ENCODE results near the gene PHLPP1. TPM values are rescaled to one million over a fixed set of nuclear protein-coding genes. Genes with fewer than 3 reads are reported as not detected.
A peak's percentile ranks its signal among the peaks of the same experiment; 100 is the strongest.
"Not testable (repeated sequence)": the region's sequence is repeated elsewhere in the genome, so short reads cannot be mapped to it uniquely, and the experiment has no call there.

PHLPP1 gene
- total RNA-seq, 2 donors from 2014 or later, result 6.3 to 7.9 TPM

DNA sequence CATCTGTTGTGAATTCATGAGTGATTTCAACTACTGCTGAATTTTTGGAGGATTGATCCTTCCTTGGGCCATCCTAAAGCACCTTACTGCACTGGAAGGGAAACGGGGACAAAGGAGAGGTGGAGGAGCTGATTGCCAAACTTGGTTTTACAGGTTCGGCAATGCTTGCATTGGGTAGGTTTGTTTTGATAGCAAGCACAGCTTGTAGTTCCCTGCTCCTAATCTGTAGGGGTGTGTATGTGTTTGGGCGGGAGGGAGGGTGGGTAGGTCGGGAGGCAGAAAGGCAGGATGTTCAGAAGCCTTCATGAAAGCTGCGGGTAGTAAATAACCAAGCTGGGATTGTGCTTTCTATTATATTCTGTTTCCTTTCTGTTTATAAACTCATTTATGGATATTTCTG lies 24.6 kb downstream of the PHLPP1 start:
- H3K9me3 Mint-ChIP-seq, result peaks cover 0 to 2% of the 10 kb centered on the region in 2 donors
- H3K36me3 Mint-ChIP-seq (ENCODE audit: insufficient read depth in 2 of 2), result peaks cover 0 to 3% of the 10 kb centered on the region in 2 donors
- no peak overlapping the region for H3K27ac Mint-ChIP-seq
- no peaks in the 10 kb centered on the region for H3K27me3 Mint-ChIP-seq (ENCODE audit: low read depth)
- peaks cover 22% of the 10 kb centered on the region for H3K4me1 Mint-ChIP-seq (ENCODE audit: low read depth)
- H3K4me3 Mint-ChIP-seq, result no peak overlapping the region
- ATAC-seq (replicated peaks in 1 of 2) (no peak), DNase-seq (no peak)

DNA sequence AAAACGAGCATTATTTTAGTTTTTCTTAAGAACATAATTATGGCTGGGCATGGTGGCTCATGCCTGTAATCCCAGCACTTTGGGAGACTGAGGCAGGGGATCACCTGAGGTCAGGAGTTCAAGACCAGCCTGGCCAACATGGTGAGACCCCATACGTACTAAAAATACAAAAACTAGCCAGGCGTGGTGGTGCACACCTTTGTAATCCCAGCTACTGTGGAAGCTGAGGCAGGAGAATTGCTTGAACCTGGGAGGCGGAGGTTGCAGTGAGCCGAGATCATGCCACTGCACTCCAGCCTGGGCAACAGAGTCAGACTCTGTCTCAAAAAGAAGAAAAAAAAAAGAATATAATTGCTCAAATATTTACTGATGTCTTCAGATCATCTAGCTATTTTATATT lies 25.3 kb downstream of the PHLPP1 start:
- ATAC-seq (replicated peaks in 1 of 2); H3K36me3 Mint-ChIP-seq (ENCODE audit: insufficient read depth in 2 of 2); H3K27ac Mint-ChIP-seq; H3K27me3 Mint-ChIP-seq (ENCODE audit: low read depth); H3K9me3 Mint-ChIP-seq; DNase-seq: not testable (repeated sequence)
- H3K4me1 Mint-ChIP-seq (ENCODE audit: low read depth), result peaks cover 22% of the 10 kb centered on the region
- H3K4me3 Mint-ChIP-seq, result peak overlapping the region in 1 of 2 donors; percentile 18

DNA sequence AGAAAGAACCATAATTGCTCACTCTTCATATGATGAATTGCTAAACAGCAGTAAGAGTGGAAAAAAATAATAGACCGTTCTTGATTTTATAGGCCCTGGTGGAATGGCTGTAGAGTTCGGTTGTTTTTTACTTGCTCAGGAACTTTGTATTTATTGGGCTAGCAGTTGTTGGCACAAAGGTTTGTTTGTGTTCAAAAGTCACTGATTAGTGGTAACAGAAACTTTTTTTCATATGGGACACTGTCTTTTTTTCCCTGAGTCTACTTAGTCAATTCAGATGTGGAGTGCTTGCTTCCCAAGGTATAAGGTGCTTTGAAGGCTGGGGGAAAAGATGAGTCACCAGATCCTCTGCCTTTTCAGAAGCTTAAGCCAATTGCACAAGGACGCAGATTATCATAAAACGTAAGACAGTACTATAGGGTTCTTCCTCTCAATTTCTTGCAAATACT lies 25.8 kb downstream of the PHLPP1 start:
- H3K9me3 Mint-ChIP-seq, result peaks cover 0 to 2% of the 10 kb centered on the region in 2 donors
- H3K4me3 Mint-ChIP-seq, result peak overlapping the region; percentile 9 to 18
- peak; percentile 63 to 68 for ATAC-seq (replicated peaks in 1 of 2)
- H3K4me1 Mint-ChIP-seq (ENCODE audit: low read depth), result peaks cover 22% of the 10 kb centered on the region
- H3K27ac Mint-ChIP-seq, result no peak overlapping the region
- H3K36me3 Mint-ChIP-seq (ENCODE audit: insufficient read depth in 2 of 2), result peaks cover 0 to 3% of the 10 kb centered on the region in 2 donors
- peak; percentile 9 to 25 for DNase-seq
- no peaks in the 10 kb centered on the region for H3K27me3 Mint-ChIP-seq (ENCODE audit: low read depth)

DNA sequence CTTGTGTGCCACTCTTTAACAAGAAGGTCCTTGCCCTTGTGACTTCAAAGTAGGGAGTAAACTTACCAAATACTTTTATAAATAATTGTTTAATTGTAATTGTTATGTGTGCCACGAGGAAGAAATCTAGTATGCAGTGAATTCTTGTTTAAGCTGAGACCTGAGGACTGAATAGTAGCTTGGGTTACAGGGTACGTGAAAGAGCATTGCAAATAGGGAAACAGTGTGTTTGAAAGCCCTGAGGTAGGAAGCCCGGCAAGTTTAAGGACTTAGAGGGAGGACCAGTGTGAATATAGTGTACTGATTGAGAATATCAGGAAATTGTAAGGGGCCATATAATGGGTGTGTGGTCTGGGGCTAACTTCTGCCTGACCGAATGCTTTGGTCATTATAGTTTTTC lies 26.2 kb downstream of the PHLPP1 start:
- Mint-ChIP-seq H3K36me3 (ENCODE audit: insufficient read depth in 2 of 2) (peaks cover 0 to 3% of the 10 kb centered on the region in 2 donors), H3K27me3 (ENCODE audit: low read depth) (no peaks in the 10 kb centered on the region), H3K4me1 (ENCODE audit: low read depth) (peaks cover 22% of the 10 kb centered on the region), H3K9me3 (peaks cover 0 to 2% of the 10 kb centered on the region in 2 donors), H3K4me3 (no peak overlapping the region), H3K27ac (no peak overlapping the region)
- ATAC-seq (replicated peaks in 1 of 2) (no peak), DNase-seq (no peak)

DNA sequence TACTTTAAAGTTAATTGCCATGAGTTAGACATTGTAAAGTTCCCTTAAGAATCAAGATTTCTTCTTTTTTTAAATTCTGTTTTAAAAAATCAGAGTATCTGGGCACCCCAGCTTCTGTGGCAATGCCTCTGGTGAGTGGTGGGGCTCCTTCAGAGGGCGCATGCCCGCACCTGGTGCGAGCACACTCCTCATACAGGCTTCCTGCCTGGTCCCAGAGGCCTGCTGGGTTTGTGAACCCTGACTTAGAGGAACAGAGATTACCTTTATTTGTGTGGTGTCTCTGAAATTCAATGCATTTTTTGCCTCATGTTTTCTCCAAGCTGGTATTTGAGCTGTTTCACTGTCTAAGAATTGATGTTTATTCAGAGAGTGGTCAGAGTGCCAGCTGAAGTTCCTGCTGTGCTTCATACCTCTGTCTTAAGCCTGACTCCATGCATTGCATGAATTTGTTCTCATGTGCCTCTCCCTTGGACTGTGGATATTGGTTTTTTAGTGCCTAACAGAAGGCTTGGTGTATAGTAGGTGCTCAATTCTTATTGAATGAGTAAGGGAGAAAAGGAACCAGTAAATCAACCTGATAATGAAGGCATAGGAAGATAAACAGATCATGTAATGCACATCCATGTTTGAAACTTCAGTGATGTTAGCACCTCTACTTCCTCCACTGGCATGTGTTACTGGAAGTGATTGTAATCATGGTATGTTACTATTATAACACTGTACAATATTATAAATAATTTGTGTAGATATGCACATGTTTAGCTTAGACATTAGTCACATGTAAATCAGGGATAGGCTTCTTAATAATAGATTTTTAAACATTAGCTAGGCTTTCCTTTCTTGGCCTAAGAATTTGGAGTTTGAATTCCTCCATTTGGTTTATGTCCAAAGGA lies 29.0 kb downstream of the PHLPP1 start:
- Mint-ChIP-seq H3K36me3 (ENCODE audit: insufficient read depth in 2 of 2) (no peaks in the 10 kb centered on the region), H3K27ac (no peak overlapping the region), H3K9me3 (no peaks in the 10 kb centered on the region), H3K4me1 (ENCODE audit: low read depth) (peaks cover 22% of the 10 kb centered on the region), H3K27me3 (ENCODE audit: low read depth) (no peaks in the 10 kb centered on the region), H3K4me3 (no peak overlapping the region)
- no peak for ATAC-seq (replicated peaks in 1 of 2)
- no peak for DNase-seq

DNA sequence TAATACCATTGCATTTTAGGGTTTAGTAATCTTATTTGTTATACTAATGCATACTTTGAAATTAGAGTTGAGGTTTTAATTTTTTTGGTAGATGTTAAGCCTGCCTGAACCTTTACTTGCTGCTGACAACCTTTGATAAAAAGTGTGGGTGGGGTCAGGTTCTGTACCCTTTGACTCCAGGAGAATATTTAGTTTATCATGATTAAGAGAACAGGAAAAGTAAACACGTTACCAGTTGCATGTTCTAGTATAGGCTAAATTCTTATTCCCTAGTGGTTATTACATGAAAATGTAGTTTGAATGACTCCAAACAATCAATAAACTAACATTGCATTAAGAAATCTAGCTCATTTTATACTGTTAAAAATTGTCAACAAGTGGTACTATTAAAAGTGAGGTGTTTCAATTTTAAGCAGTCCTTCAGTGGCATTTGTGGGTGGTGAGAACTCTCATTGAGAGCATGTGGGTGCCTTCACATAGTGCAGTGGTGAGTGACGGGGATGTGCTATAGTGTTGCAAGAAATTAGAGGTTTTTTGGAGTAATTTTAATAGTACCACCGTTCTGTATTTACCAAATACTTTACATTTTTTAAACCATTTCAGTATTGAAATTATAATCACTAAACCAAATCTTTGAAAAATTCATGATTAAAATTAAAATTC lies 29.9 kb downstream of the PHLPP1 start:
- Mint-ChIP-seq H3K27me3 (ENCODE audit: low read depth) (no peaks in the 10 kb centered on the region), H3K9me3 (no peaks in the 10 kb centered on the region), H3K27ac (no peak overlapping the region), H3K4me1 (ENCODE audit: low read depth) (peaks cover 22% of the 10 kb centered on the region), H3K4me3 (no peak overlapping the region), H3K36me3 (ENCODE audit: insufficient read depth in 2 of 2) (peaks cover 0 to 2% of the 10 kb centered on the region in 2 donors)
- DNase-seq (no peak), ATAC-seq (replicated peaks in 1 of 2) (no peak)

DNA sequence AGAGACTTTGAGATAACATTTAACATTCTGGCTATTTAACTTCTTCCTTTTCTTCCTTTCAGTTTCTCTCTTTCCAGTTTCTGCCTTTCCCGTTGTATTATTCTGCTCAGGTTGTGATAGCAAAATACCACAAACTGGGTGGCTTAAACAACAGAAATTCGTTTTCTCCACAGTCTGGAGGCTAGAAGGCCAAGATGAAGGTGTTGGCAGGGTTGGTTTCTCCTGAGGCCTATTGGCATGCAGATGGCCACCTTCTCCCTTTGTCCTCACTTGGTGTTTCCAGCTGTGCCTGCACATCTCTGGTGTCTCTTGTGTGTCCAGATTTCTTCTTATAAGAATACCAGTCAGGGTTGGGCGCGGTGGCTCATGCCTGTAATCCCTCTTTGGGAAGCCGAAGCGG lies 34.0 kb downstream of the PHLPP1 start:
- ATAC-seq (replicated peaks in 1 of 2) (no peak), DNase-seq (no peak)
- no peak overlapping the region for H3K27ac Mint-ChIP-seq
- no peaks in the 10 kb centered on the region for H3K27me3 Mint-ChIP-seq (ENCODE audit: low read depth)
- H3K9me3 Mint-ChIP-seq, result no peaks in the 10 kb centered on the region
- peaks cover 13% of the 10 kb centered on the region for H3K4me1 Mint-ChIP-seq (ENCODE audit: low read depth)
- H3K36me3 Mint-ChIP-seq (ENCODE audit: insufficient read depth in 2 of 2), result peaks cover 0 to 2% of the 10 kb centered on the region in 2 donors
- H3K4me3 Mint-ChIP-seq, result no peak overlapping the region

DNA sequence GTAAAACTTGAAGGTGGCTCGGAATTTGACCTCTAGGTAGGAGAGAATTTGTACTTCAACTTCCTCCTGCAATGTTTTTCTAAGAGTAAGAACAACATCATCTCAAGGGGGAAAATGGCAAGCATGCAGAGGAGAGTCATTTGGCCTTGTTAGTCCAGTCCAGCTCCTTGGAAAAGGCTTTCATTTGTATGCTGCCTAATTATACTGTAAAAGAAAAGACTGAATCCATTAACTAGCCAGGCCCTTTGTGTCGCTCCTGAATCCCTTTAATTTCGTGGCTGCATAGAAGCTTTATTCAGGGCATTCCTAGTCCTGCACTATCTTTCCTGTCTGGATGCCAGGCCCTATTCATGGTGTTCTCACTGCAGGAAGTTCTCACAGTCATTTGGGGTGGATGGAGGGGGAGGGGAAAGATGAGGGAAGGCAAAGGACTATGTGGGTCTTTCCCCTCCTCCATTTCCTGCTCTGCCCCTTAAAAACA lies 36.0 kb downstream of the PHLPP1 start:
- H3K27ac Mint-ChIP-seq, result no peak overlapping the region
- no peaks in the 10 kb centered on the region for H3K27me3 Mint-ChIP-seq (ENCODE audit: low read depth)
- ATAC-seq (replicated peaks in 1 of 2) (no peak), DNase-seq (no peak)
- H3K4me3 Mint-ChIP-seq, result no peak overlapping the region
- no peaks in the 10 kb centered on the region for H3K9me3 Mint-ChIP-seq
- H3K36me3 Mint-ChIP-seq (ENCODE audit: insufficient read depth in 2 of 2), result peaks cover 0 to 2% of the 10 kb centered on the region in 2 donors
- H3K4me1 Mint-ChIP-seq (ENCODE audit: low read depth), result peaks cover 13% of the 10 kb centered on the region

DNA sequence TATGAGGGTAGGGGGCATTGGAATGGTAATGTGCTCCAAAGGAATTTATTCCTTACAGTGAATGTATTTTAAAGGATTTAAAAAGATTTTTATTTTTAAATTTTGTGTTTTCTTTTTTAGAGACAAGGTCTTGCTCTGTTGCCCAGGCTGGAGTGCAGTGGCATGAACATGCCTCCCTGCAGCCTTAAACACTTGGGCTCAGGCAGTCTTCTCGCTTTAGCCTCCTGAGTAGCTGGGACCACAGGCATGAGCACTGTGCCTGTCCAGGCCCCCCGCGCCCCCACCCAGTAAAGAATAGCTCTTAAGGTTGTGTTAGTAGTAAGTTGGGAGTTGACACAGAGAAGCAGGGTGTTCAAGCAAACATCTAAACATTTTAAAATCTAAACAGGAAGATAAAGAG lies 36.6 kb downstream of the PHLPP1 start:
- Mint-ChIP-seq H3K27me3 (ENCODE audit: low read depth) (no peaks in the 10 kb centered on the region), H3K27ac (no peak overlapping the region), H3K4me3 (no peak overlapping the region), H3K4me1 (ENCODE audit: low read depth) (peaks cover 13% of the 10 kb centered on the region), H3K36me3 (ENCODE audit: insufficient read depth in 2 of 2) (peaks cover 0 to 2% of the 10 kb centered on the region in 2 donors), H3K9me3 (no peaks in the 10 kb centered on the region)
- ATAC-seq (replicated peaks in 1 of 2) (no peak), DNase-seq (no peak)

DNA sequence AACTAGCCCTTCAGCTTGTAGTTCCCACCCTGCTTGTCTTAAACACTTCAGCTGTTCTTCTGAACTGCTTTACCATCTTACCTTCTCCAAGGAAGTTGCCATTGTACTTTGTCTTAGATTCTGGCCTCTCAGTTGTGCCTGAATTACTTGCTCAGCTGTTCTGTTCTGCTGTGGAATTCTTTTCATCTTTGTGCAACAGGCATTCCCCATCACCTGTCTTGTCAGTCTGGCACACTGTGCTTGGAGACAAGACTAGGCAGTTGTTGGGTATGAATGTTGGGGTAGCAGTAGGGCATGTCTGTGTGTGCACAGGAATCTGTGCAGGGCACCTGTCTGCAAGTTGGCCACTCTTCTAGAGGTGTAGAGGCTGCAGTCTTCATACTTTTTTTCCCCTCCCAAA lies 38.7 kb downstream of the PHLPP1 start:
- ATAC-seq (replicated peaks in 1 of 2), result no peak
- Mint-ChIP-seq H3K27ac (no peak overlapping the region), H3K9me3 (no peaks in the 10 kb centered on the region), H3K4me3 (no peak overlapping the region), H3K27me3 (ENCODE audit: low read depth) (no peaks in the 10 kb centered on the region), H3K36me3 (ENCODE audit: insufficient read depth in 2 of 2) (peaks cover 0 to 2% of the 10 kb centered on the region in 2 donors), H3K4me1 (ENCODE audit: low read depth) (peaks cover 13% of the 10 kb centered on the region)
- DNase-seq, result no peak

DNA sequence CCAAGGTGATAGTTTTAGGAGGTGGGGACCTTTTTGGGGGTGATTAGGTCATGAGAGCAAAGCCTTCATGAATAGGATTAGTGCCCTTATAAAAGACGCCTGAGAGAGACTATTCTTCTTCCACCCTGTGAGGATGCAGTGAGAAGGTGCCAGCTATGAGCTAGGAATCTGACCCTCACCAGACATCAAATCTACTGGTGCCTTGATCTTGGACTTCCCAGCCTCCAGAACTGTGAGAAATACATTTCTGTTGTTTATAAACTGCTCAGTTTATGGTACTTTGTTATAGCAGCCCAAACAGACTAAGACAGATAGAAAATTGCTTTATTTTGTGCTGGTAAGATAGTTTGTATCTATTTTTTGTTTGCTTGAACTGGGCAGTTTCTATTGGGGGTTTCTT lies 40.1 kb downstream of the PHLPP1 start:
- no peak overlapping the region for H3K27ac Mint-ChIP-seq
- no peaks in the 10 kb centered on the region for H3K9me3 Mint-ChIP-seq
- peaks cover 20% of the 10 kb centered on the region for H3K4me1 Mint-ChIP-seq (ENCODE audit: low read depth)
- DNase-seq, result no peak
- H3K27me3 Mint-ChIP-seq (ENCODE audit: low read depth), result no peaks in the 10 kb centered on the region
- ATAC-seq (replicated peaks in 1 of 2), result no peak
- H3K4me3 Mint-ChIP-seq, result no peak overlapping the region
- peaks cover 0 to 1% of the 10 kb centered on the region in 2 donors for H3K36me3 Mint-ChIP-seq (ENCODE audit: insufficient read depth in 2 of 2)

DNA sequence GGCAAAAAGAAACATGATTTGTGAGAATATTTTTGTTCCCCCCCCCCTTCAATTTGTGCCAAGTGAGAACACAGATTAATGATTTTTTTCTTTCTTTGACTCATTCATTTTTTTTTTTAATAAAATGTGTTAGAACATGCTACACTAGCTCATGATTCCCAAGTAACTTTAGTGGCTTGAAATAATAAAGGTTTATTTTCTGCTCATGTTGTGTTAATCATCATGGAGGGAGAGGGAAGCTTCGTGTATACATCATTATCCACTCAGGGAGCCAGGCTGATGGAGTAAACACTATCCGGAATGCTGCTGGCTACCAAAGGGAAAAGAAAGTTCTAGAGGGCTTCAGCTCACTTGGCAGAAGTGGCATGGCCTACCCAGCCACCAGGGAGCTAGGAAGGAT lies 40.6 kb downstream of the PHLPP1 start:
- ATAC-seq (replicated peaks in 1 of 2) (no peak), DNase-seq (no peak)
- Mint-ChIP-seq H3K27ac (no peak overlapping the region), H3K4me3 (no peak overlapping the region), H3K9me3 (no peaks in the 10 kb centered on the region), H3K4me1 (ENCODE audit: low read depth) (peaks cover 16% of the 10 kb centered on the region), H3K36me3 (ENCODE audit: insufficient read depth in 2 of 2) (peaks cover 0 to 1% of the 10 kb centered on the region in 2 donors), H3K27me3 (ENCODE audit: low read depth) (no peaks in the 10 kb centered on the region)

DNA sequence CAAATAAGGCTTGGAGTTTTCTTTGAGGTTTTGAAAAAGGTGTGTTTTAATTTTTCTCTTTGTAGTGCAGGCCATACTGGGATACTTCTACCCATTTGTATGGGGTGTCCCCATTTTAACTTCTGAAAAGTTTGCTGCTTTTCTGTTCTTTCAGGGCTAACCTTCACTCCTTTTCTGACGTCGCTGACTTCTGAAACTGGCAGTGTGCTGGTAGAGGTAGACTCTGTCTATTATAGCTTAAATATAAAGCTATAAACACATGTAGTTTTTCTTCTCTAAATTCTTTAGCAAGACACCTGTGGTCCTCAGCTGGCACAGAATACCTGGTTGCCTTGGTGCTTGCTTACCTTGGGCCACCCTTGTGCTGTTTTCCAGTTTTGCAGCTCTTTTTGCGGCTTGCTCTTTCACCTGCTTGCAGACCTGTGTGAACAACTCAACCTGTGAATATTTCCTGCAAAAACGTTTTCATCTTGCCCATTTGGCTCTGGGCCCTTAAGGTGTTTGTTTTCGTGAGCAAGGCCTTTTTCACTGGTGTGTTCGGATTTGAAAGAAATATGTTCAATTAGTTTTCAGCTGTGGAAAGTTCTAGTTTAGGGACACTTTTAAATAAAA lies 42.2 kb downstream of the PHLPP1 start:
- ATAC-seq (replicated peaks in 1 of 2), result no peak

More for the DNA sequence above, 42.2 kb downstream of the PHLPP1 start:
- H3K4me3 Mint-ChIP-seq, result no peak overlapping the region
- H3K27me3 Mint-ChIP-seq (ENCODE audit: low read depth), result no peaks in the 10 kb centered on the region
- no peak for DNase-seq
- H3K27ac Mint-ChIP-seq, result no peak overlapping the region
- H3K4me1 Mint-ChIP-seq (ENCODE audit: low read depth), result peaks cover 7% of the 10 kb centered on the region
- peaks cover 0 to 1% of the 10 kb centered on the region in 2 donors for H3K36me3 Mint-ChIP-seq (ENCODE audit: insufficient read depth in 2 of 2)
- no peaks in the 10 kb centered on the region for H3K9me3 Mint-ChIP-seq
